Measurements from ENCODE around the gene HSPA4.
"Not testable (repeated sequence)": the region's sequence is repeated elsewhere in the genome, so short reads cannot be mapped to it uniquely, and the experiment has no call there.

HSPA4 gene

DNA sequence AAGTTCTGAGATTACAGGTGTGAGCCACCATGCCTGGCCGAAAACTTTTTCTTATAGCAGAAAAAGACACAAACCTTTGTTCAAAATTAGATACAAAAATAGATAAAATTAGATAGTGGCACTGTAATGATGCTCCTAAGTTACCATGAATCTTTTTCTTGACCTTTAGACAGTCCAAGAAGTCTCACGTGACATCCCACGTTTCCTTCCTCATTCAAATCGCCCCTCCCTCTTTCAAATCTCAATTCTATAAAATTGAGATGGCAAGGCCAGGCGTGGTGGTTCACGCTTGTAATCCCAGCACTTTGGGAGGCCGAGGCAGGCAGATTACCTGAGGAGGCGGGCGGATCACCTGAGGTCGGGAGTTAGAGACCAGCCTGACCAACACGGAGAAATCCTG, 17.7 kb upstream of the HSPA4 start:
- H3K4me1 ChIP-seq, result no peaks in the 10 kb centered on the region
- TF ChIP-seq, protein P1, sequence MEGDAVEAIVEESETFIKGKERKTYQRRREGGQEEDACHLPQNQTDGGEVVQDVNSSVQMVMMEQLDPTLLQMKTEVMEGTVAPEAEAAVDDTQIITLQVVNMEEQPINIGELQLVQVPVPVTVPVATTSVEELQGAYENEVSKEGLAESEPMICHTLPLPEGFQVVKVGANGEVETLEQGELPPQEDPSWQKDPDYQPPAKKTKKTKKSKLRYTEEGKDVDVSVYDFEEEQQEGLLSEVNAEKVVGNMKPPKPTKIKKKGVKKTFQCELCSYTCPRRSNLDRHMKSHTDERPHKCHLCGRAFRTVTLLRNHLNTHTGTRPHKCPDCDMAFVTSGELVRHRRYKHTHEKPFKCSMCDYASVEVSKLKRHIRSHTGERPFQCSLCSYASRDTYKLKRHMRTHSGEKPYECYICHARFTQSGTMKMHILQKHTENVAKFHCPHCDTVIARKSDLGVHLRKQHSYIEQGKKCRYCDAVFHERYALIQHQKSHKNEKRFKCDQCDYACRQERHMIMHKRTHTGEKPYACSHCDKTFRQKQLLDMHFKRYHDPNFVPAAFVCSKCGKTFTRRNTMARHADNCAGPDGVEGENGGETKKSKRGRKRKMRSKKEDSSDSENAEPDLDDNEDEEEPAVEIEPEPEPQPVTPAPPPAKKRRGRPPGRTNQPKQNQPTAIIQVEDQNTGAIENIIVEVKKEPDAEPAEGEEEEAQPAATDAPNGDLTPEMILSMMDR (IDR thresholded peaks at IDR 0.05; ENCODE audit: low read depth, low read length), result no peak
- no peaks in the 10 kb centered on the region for H3K36me3 ChIP-seq
- no peaks in the 10 kb centered on the region for H3K9me3 ChIP-seq
- no peak for DNase-seq
- no peak overlapping the region for H3K4me3 ChIP-seq (ENCODE audit: low read depth, low read length)
- no peaks in the 10 kb centered on the region for H3K27me3 ChIP-seq

DNA sequence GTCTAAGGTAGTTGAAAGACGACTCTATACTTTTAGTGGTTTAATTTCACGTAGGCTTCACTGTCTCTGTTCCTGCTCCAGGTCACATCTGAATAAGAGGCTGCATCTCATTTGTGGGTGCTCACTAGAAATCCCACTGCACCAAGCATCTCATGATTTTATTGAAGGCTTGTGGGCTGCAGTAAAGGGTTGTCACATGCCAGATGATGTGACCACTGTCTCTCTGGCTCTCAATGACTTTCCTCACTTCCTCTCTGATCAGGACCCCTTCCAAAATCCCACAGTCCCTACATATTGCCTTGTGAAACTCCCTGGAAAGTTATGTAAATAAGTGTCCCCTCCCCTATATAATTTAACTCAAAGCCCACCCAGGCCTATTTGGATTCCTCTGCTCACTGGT, 16.6 kb upstream of the HSPA4 start:
- H3K9me3 ChIP-seq, result no peaks in the 10 kb centered on the region
- H3K27me3 ChIP-seq, result no peaks in the 10 kb centered on the region
- TF ChIP-seq, protein P1 (IDR thresholded peaks at IDR 0.05; ENCODE audit: low read depth, low read length), result no peak
- no peaks in the 10 kb centered on the region for H3K4me1 ChIP-seq
- no peak overlapping the region for H3K4me3 ChIP-seq (ENCODE audit: low read depth, low read length)
- H3K36me3 ChIP-seq, result no peaks in the 10 kb centered on the region
- DNase-seq, result no peak

DNA sequence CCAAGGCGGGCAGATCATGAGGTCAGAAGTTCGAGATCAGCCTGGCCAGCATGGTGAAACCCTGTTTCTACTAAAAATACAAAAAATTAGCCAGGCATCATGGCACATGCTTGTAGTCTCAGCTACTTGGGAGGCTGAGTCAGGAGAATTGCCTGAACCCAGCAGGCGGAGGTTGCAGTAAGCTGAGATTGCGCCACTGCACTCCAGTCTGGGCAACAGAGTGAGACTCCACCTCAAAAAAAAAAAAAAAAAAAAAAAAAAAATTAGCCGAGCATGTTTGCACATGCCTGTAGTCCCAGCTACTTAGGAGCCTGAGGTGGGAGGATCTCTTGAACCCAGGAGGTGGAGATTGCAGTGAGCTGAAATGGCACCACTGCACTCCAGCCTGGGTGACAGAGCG, 15.1 kb upstream of the HSPA4 start:
- not testable (repeated sequence) for H3K36me3 ChIP-seq; H3K4me1 ChIP-seq; H3K9me3 ChIP-seq; H3K4me3 ChIP-seq (ENCODE audit: low read depth, low read length); DNase-seq; H3K27me3 ChIP-seq

DNA sequence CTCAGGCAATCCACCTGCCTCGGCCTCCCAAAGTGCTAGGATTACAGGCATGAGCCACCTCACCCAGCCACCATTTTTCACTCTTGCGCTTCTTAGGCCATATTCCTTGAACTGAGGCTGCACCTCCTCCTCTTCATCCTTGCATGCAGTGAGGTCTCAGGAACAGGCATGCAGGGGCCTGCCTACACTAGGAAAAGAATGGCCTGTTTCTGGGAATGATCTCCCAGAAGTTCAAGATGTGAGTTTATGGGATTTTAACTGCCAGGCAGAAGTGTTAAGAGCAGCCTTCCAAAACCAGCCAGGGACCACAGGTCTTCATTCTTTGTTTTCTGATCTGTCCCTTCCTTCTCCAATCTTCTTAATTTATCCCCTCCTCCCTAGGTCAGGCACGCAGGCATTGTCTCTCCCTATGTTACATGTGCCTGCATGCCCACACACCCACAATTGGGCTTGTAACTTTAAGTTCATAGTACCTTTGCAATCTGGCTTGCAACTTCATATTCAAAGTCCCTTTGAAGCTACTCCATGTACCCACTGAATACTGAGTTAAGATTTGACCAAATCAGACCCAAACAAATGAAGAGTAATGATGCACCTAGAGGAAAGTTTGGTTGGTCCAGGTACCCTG, 10.5 kb upstream of the HSPA4 start:
- Histone ChIP-seq H3K9me3 (no peaks in the 10 kb centered on the region), H3K4me1 (no peaks in the 10 kb centered on the region), H3K27me3 (no peaks in the 10 kb centered on the region), H3K36me3 (no peaks in the 10 kb centered on the region), H3K4me3 (ENCODE audit: low read depth, low read length) (no peak overlapping the region)
- TF ChIP-seq, protein P1 (IDR thresholded peaks at IDR 0.05; ENCODE audit: low read depth, low read length), result no peak
- no peak for DNase-seq

DNA sequence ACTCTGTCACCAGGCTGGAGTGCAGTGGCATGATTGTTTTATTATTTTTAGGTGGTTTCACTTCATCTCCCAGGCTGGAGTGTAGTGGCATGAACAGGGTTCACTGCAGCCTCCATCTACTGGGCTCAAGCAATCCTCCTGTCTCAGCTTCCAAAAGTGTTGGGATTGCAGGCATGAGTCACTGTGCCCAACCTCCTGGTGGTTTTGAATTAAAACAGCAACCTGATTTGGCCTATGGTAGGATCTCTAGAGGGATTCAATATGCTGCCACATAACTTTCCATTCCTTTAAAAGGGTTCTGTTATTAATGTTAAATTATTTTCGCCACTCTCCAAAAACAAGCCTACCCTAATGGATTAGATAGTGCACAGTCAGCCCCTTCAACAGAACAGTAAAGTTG, 9.9 kb upstream of the HSPA4 start:
- DNase-seq, result no peak
- H3K36me3 ChIP-seq, result no peaks in the 10 kb centered on the region
- H3K4me3 ChIP-seq (ENCODE audit: low read depth, low read length), result no peak overlapping the region
- H3K9me3 ChIP-seq, result no peaks in the 10 kb centered on the region
- no peaks in the 10 kb centered on the region for H3K4me1 ChIP-seq
- TF ChIP-seq, protein P1 (IDR thresholded peaks at IDR 0.05; ENCODE audit: low read depth, low read length), result no peak
- no peaks in the 10 kb centered on the region for H3K27me3 ChIP-seq

DNA sequence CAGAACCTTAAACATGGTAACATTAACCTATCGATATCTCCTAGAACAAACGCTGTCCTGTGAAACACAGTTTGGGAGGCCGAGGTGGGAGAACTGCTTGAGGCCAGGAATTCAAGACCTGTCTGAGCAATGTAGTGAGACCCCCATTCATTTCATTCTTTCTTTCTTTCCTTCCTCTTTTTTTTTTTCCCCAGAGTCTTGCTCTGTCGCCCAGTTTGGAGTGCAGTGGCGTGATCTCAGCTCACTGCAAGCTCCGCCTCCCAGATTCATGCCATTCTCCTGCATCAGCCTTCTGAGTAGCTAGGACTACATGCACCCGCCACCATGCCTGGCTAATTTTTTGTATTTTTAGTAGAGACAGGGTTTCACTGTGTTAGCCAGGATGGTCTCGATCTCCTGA, 5.3 kb upstream of the HSPA4 start:
- not testable (repeated sequence) for H3K36me3 ChIP-seq; H3K4me1 ChIP-seq; H3K4me3 ChIP-seq (ENCODE audit: low read depth, low read length); H3K9me3 ChIP-seq; H3K27me3 ChIP-seq; DNase-seq

DNA sequence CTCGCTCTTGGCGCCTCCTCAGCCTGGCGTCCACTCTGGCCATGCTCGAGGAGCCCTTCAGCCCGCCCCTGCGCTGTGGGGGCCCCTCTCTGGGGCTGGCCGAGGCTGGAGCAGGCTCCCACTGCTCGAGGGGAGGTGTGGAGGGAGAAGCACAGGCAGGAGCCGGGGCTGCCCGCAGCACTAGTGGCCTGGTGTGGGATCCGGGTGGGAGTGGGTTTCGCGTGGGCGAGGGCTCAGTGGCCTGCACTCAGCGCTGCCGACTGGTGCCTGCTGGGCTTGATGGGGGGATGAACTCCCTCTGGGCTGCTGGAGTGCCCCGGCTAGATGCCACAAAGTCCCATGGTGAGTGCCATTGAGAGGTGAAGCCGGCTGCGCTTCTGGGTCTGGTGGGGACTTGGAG, 4.4 kb upstream of the HSPA4 start:
- no peak for DNase-seq
- no peak overlapping the region for H3K4me3 ChIP-seq (ENCODE audit: low read depth, low read length)
- TF ChIP-seq, protein P1 (IDR thresholded peaks at IDR 0.05; ENCODE audit: low read depth, low read length), result no peak
- H3K27me3 ChIP-seq, result no peaks in the 10 kb centered on the region
- H3K36me3 ChIP-seq, result peaks cover 4% of the 10 kb centered on the region
- H3K9me3 ChIP-seq, result no peaks in the 10 kb centered on the region
- no peaks in the 10 kb centered on the region for H3K4me1 ChIP-seq

All from BE2C (cell line).